Ramos (cell line): Measurements from ENCODE around the gene C2CD2.
"Not testable (repeated sequence)": the region's sequence is repeated elsewhere in the genome, so short reads cannot be mapped to it uniquely, and the experiment has no call there.

Experiments
- in situ Hi-C: fragments of 300-500 bp; cut with MboI; formaldehyde crosslinking; loops from one replicate; pipeline ENCODE4 v1.14.3; 2022; ENCODE audit warnings: low sequenced_read_pairs; ENCODE audit not compliant: unreplicated experiment

Gene C2CD2

DNA sequence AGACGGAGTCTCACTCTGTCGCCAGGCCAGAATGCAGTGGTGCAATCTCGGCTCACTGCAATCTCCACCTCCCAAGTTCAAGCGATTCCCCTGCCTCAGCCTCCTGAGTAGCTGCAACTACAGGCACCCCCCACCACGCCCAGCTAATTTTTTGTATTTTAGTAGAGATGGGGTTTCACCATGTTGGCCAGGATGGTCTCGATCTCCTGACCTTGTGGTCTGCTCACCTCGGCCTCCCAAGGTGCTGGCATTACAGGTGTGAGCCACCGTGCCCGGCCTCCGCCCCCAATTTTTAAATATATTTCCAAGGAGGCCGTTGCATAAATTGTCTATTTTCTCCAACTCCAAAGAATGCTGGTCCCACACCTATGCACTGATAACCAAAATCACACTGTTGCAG, 5.9 kb upstream of the C2CD2 start:
- in situ Hi-C loops = not testable (repeated sequence)

DNA sequence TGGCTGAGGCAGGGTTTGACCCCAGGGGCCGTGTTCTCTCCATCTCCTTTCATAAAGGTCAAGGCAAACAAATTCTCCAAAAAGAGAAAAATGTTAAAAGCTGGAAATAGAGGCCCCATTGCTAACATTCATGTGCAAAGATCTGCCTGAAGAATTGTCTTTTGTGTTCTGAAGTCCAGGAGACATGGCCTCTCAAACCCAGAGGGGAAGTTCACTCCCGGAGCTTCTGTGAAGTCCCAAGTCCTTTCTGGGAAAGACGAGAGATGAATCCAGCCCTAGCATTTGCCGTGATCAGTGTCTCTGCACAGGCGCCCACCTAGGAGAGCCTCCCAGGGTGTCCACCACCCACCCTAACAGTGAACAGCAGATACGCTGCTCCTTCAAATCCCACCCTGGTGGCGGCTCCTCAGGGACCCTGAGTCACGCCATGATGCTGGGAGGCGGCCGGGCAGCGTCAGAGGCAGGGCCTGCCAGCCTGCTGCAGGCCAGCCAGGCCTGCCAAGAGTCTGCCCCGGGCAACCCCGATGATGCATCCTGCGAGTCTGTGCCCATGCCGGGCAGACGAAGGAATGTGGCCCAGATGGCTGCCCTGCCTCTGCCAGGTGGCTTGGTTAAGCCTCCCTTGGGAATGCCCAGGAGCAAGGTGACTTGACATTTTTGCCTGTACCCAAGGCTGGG, 5.2 kb upstream of the C2CD2 start:
- in situ Hi-C loops = no loop called here

DNA sequence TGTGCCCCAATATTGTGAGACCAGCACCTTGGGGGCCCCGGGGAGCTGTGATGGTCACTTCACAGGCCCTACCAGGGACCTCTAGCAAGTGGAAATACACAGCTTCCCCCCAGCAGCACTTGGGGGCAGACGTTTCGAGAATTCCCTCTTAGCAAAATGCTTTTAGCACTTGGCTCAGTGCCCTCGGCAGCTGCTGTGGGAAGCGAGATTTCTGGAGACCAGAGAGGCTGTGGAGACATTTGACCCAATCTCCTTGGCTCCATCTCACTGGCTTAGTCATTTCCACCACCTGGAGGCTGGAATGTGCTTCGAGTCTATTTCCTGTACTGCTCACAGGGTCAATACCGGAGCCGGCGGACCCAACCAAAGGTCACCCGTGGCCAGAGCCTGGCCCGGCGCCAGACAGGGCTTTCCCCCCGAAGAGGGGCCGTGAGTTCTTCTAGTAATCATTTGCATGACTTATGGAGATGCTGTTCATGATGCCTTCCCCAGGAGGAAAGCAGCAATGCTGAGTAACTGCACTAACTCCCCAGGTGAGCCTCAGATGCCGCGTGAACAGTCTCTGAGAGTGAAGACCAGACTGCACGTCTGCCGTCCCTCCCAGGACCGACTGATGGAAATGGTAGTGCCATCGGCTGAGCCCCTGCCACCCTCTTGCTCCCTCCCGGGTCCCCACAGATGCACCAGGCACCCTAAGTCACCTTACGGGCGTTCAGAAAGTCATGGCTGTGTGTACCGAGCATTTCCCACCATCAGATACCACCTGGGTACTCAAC, 4.4 kb upstream of the C2CD2 start:
- in situ Hi-C loops = no loop called here

DNA sequence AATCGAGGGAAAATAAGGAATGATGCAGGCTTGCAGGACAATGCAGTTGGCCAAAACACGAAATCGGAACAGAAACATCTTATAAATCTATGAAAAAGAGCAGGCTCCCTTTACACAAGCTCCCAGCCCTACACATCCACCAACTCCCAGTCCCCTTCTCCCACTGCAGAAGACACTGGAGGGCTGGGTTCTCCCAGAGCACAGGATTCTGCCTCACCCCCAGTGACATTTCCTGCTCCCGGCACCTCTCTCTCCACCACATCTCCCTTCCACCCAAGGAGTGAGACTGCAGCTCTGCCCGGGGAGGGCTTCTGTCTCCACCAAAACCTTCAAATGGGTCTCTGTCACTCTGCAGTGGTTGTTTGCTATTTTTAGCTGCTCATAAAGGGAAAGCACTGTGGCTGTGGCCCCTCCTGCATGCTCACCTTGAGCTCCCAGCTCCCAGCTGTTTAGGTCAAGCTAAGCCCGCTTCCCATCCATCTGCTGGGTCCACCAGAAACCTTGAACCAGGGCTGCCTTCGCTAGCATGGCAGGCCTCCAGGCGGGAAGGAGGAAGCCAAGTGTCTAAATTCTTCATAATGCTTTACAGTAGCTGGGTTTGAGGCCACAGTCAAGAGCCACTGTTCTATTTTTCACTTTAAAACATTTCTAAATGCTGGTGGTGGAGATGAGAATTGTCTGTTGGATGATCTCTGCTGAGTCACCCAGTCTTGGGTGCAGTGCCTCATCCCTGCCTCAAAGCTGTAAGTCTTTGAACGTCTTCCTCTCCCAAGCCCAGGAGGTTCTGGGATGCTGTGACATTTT, 3.3 kb upstream of the C2CD2 start:
- in situ Hi-C loops = no loop called here

DNA sequence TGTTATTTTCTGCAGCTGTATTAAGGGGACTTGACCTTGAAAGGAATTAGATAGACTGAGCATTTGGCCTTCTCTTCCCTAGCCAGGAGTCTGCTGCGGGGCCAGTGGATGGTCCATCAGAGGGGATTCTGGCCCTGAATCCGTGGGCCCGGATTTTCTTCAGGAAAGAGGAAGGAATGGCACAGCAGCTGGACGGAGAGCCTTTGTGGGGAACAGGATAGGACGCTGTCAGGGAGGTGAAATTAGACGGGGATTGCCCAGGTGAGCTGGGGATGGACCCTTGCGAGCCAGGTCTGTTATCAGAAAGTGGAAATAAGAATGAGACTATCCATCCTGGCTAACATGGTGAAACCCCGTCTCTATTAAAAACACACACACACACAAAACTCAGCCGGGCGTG, 1.7 kb upstream of the C2CD2 start:
- in situ Hi-C loops = no loop called here

DNA sequence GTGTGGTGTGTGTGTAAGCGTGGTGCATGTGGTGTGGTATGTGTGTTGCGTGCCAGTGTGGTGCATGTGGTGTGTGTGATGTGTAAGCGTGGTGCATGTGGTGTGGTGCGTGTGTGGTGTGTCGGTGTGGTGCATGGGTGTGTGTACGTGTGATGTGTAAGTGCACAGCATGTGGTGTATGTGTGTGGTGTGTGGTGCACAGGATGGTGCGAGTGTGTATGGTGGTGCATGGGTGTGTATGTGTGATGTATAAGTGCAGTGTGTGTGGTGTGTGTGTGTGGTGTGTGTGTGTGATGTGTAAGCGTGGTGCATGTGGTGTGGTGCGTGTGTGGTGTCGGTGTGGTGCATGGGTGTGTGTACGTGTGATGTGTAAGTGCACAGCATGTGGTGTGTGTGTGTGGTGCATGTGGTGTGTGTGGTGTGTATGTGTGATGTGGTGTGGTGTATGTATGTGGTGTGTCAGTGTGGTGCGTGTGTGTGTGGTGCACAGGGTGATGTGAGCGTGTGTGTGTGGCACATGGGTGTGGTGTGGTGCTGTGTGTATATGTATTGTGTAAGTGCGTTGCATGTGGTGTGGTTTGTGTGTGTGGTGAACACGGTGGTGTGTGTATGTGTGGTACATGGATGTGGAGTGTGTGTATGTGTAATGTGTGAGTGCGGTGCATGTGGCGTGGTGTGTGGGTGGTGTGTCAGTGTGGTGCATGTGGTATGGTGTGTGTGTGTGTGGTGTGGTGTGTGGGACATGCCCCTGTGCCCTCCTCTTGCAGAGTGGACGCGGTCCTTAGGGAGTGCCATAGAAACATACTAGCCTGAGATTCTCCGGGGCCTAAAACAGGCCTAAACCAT, 1.1 kb upstream of the C2CD2 start:
- in situ Hi-C loops = no loop called here

DNA sequence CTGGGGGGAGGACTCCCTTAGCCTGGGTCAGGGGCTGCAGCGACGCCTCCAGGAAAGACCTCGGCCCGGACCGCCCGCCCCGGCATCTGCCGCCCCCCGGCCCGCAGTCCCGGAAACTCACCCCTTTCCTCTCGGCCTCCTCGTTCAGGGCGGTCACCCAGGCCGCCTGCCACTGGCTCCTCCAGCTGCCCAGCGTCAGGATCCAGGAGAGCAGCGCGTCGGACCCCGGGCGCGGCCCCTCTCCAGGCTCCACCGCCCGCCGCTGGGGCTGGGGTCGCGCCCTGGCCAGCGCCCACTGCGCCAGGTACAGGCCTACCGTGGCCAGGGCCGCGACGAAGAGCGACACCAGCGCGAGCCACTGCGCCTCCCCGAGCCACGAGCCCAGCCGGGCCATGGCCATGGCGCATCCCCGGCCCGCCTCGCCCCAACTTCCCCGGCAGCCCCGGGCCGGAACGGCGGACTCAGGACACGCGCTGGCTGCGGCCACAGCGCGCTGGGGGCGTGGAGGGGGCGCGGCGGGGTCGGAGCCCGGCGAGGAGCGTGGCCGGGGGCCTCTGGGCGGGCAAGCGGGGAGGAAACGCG, 478 bp downstream of the C2CD2 start:
- in situ Hi-C loops = no loop called here

DNA sequence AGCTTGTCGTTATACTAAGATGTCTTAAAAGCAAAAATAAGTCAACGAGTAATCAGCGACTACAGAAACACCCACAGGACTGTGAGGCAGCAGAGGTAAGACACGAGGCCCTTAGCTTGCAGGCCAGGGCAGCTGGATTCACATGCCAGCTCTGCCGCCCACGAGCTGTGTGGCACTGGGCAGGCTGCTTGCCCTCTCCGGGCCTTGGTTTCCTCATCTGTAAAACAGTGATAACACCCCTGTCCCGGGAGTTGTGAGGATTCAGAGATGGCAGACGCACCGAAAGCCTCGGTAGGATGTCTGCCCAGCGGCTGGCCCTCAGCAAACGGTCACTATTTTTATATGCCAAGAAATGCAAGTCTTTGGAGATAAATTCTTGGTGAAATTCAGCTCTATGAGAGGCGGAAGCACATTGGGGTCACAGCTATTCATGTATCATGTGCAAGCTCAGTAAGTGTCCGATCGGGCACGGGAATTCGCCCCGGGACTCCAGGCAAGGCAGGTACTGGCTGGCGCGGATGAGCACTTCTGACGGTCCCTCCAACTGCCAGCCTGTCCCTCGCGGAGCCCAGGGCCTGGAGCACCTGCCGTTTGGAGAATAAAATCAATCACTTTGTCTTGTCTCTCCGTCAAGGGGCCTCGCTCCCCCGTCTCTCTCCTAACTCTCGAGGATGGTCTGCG, 1.1 kb downstream of the C2CD2 start:
- in situ Hi-C loops = no loop called here

DNA sequence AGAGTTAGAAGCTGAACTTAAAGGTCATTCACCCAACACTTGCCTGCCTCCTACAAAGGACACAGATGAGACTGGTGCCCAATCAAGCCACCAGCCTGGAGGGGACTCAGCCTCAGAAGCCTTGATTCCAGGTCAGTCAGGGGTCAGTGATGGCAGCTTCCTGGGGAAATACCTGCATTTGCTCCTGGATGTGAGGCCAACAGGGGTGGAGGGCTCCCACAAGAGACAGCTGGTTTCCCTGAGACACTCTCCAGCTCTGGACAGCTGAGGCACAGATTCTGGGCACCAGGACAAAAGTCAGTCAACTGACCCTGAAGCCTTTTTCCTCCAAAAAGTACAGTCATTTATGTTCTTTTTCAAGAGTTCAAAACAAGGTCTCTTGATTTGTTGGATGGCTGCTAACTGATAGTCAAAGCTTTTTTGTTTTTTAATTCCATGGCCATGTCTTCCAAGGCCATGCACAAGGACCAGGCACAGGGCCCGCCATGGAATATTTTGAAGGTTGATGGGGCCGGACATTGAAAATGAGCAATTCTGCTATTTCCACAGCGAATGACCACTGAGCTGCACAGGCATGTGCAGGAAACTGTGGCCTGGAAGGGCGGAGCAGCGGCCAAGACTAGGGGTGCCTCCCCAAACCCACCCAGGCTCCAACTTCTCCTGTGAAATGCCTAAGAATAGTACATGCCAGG, 1.8 kb downstream of the C2CD2 start:
- in situ Hi-C loops = no loop called here

DNA sequence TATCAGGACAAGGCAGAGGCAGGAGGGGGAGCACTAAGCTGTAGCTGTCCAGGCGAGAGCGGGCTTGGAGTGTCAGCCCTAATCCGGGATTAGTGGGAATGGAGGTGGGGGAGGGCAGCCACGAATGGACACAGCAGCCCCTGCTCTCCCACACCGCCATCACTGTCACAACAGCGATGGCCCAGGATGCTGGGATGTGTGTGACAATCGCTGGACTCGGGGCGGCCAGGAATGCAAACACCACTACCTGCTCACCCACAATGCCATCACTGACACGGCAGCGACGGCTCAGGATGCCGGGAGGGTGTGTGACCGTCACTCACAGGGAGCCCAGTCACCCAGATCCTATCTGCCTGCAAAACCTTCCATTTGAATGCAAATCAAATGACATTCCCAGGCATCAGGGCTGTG, 2.9 kb downstream of the C2CD2 start:
- in situ Hi-C loops = no loop called here

DNA sequence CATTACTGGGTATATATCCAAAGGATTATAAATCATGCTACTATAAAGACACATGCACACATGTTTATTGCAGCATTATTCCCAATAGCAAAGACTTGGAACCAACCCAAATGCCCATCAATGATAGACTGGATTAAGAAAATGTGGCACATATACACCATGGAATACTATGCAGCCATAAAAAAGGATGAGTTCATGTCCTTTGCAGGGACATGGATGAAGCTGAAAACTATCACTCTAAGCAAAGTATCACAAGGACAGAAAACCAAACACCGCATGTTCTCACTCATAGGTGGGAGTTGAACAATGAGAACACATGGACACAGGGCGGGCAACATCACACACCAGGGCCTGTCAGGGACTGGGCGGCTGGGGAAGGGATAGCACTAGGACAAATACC, 4.2 kb downstream of the C2CD2 start:
- in situ Hi-C loops = not testable (repeated sequence)

DNA sequence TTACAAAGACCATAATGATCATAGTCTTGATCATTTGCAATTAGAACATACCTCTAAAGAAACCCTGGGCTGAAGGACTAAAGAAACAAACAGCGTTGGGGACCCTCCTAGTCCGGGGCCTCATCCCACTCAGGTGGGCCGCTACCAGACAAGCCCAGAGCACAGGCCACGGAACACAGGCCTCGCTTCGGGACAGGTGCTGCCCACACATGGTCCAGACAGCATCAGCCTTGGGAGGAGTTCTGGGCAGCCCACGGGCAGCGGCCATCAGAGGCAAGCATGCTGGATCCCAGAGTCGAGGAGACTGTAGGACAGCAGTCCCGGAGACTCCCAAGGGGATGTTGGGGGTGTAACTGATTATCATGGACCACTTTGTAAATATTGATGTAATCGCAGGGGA, 4.9 kb downstream of the C2CD2 start:
- in situ Hi-C loops = no loop called here

DNA sequence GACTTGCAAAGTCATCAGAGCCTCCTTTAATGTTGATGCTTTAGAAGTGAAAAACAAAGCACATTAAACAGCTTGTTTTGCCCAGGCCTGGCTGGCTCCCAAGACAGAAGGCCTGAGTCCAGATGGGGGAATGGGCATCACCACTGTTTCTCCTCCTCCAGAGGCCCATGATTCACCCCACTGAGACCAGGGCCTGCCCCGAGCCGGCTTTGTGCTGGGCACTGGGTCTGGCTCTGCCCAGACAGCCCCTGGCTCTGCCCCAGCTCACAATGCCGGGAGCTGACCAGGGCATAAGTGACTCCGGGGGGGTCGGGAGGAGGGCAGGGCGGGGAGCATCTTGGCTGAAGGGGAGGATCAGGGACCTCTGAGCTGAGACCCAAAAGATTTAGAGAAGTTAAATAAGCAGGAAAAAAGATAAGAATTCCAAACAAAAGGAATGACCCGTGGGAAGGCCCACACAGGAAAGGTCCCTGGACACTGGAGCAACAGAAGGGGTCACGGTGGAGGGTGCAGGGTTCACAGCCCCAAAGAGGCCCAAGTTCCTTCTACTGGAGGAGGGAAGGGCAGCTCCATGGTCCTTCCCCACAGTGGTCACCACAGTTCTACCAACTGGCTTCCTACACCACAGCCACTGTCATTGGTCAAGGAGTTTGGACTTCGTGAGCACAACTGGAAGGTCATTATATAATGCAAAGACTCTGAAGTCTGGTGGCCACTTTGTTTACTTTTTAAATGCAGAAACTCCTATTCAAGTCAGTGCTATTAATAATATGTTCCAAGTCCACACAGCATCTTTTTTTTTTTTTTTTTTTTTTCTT, 5.5 kb downstream of the C2CD2 start:
- in situ Hi-C loops = no loop called here

DNA sequence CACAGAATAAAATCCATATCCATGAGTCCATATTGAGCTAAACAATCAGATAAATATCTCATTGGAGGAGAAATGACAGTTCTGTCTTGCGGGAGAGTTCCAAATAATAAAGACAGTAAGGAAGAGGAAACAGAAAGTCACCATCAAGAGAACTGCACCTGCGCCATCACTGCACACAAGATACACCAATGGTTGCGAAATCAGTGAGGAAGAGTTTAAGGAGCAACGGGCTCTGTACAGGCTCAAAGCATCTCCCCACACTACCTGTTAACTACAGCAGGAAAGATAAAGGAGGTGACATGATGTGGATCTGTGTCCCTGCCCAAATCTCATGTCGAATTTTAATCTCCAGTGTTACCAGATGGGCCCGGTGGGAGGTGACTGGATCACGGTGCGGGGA, 7.8 kb downstream of the C2CD2 start:
- in situ Hi-C loops = no loop called here

DNA sequence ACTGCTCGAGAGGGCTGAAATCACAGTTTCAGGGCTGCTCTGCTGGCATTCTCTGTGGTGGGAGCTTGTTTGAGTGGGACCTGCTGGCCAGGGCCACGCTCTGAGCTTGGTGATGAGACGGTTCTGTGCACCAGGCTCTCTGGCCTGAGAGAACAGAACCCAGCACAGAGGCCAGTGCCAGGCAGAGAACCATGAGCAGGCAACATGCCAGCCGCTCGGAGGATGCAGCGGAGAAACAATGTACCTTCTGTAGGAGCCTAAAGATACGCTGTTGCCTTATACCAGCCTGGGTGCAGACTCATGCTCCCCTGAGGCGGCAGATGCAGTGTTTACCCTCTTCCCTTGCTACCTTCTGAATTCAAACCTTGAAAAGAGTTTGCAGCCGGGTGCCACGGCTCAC, 10.0 kb downstream of the C2CD2 start:
- in situ Hi-C loops = no loop called here

DNA sequence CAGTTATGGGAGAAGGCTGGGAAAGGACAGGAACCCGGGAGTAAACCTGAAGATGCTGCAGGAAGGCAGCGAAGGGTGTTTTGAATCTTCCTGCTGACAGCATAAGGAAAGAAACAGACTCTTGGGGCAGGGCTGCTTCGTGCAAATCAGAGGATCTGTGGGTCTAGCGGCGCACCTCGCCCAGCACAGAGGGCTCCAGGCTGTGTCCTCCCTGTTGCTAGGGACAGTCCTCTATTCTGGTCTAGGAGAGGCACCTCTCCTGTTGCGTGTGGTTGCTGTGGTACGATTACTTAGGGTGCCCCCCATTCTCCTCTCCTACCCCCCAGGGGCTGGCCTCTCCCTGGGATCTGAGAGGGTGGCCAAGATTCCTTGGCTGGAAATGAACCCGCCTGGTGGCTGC, 11.4 kb downstream of the C2CD2 start:
- in situ Hi-C loops = no loop called here

DNA sequence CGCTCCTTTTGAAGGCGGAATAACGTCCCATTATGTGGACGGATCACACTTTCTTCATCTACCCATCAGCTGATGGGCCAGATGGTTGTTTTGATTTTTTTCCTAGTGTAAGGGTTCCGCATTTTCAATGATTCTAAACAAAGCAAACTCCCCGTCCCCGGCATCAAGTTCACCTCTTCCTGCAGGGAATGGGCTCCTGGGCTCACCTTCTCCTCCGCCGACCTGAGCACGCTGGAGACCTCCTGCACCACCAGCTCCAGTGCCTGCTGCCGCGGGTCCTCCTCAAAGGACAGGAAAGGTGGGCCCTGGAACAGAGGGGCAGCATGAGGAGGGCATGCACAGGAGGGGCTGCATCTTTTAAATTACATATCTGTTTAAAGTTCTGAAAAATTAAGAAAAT, 11.9 kb downstream of the C2CD2 start:
- in situ Hi-C loops = no loop called here

DNA sequence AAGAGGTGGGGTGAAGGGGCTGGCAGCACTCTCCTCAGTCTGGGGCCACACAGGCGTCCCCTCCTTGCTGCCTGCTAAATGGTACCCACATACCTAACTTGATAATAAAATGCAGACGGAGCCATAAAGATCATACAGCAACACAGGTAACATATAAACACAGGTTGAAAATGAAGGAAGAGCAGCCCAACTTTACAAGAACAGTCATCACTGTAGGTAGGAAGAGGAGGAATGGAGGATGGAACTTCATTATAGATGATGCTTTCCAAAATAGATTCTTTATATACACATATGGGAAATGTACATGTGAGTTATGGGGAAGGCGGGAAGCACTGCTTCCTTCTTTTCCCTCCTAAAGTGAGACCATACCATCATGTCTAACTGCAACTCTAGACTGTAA, 13.4 kb downstream of the C2CD2 start:
- in situ Hi-C loops = no loop called here
